ENCODE data around the gene PDLIM5.

PDLIM5 gene

DNA sequence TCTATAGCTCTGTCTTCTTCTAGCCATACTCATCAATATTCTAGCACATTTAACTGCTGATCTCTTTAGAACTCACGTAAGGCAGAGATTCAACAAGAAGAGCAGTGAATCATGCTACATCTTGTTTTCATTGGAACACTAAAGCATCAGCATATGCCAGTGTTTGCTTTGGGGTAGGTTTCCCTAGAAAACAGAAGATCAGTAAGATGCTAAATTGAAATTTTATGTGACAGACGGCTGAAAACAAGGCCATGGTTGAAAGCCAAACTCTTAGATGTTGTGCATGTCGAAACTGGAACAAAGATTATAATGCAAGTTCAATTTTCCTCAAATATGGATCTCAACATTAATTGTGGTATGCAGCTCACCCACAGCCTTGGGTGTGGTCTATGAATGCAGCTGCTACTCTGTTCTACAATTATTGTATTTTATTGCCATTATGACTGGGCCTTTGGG is 107.6 kb downstream of the PDLIM5 start:
- peak; percentile 6 for DNase-seq (ENCODE audit: low read depth)

DNA sequence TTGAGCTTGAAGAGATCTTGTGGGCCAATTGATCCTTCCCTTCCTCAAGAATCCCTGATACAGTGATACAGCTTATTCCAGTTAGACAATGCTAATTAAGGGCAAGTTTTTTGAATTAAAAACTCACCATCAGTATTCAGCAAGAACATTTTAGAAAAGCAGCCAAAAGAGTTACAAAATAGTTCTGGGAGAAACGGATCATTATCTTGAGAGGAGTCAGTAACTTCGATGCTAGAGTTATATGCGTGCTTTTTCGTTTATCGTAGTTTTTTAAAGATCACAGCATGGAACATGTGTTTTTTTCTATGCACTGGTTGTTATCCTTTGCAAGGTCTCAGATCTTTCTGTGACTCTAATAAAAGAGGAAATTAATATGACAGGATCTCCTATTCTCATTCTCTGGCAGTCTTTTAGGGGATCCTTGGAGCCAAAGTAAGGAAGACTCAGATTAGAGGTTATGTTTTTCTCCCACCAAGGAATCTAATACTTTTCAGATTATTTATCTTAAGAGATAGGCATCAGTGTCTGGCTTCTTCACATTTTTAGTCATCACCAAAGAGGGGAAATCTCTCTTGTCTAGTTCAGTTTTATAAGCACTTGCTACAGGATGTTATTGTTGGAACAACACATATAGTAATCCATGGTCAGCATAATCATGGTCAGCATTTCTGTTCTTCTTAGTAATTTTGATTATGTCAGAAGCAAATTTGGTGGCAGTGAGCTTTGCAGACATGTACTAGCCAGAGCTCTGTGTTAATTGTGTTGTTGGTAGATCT is 109.7 kb downstream of the PDLIM5 start:
- DNase-seq (ENCODE audit: low read depth): peak; percentile 80

DNA sequence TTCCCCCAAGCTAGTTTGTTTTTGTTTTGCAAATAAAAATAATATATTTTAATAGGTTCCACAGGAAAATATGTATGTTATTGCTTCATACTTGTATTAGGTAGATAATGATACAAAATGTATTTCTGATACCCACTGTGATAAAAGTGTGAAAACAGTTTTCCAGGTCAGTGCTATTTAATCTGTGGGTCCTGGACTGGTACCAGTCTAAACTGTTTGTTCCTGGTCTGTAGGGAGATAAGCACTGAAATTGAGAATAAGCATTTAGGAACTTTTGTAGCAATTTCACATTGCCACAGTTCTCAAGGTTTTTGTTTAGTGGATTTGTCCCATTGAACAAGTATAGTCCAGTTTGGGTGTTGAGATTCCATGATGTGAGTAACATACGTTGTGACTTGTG is 110.5 kb downstream of the PDLIM5 start:
- DNase-seq (ENCODE audit: low read depth): no peak

DNA sequence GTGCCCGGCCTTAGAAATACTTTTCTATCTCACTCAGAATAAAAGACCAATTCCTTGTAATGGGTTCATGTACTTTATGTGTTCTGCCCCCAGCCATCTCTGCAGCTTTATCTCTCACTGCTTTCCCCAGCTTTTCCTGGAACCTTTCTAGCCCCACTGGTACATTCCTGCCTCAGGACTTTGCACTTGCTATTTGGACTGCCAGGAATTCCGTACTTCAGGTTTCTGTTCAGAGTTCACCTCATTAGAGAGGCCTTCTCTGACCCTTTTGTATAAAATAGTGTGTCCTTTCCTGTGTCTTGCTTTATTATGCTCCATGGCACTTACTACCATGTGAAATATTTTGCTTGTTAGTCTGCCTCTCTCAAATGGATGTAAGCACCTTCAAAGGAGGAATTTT is 112.5 kb downstream of the PDLIM5 start:
- DNase-seq (ENCODE audit: low read depth): no peak

DNA sequence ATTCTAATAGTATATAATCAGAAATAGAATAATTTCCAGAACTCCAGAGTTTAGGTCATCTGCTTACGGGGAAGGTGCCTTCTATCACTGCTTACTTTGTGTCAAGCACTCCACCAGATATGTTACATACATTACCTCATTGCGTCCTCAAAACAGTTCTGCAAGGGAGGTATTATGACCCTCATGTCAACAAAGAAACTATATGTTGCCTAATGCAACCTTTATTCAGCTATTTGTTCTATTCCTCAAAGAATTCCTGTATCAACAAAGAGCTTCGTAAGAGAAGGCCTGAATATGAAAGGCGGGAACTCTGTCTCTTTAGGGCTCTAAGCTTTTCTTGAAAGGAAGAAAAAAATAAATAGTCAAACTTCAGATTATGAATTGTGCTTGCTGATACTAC is 114.7 kb downstream of the PDLIM5 start:
- no peak for DNase-seq (ENCODE audit: low read depth)

DNA sequence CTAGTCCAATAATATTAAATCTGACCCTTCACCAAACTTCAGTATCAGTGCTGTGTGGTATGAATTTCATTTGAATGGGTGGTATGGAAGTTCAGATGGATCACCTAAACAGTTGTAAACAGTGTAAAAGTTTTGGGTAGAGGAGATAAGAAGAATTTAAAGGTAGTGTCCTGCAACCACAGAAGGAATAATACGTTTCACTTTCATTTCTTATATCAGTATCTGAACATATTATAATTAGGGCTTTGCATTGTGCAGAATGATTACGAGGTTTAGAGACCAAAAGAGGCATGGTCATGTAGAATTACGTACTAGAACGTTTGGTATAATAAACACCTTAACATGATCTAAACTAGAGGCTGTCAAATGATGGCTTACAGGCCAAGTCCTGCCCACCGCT is 116.1 kb downstream of the PDLIM5 start:
- no peak for DNase-seq (ENCODE audit: low read depth)

DNA sequence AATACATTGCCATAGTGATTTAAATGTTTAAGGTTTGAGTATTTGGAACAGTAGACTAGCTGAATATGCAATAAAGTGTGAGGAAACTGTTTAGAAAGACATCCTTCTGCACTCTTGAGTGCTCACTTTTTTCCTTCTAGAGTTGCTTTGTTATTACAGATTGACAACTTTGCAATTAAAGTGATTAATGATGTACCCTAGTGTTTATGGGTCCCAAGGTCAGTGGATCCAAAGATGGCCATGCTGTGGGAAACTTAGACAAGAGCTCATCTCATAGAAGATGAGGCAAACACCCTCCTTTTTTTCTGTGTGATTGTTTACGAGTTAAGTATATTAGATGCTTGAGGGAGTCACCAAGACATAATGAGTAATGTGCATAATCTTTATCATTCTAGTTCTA is 118.8 kb downstream of the PDLIM5 start:
- DNase-seq (ENCODE audit: low read depth): peak; percentile 14

DNA sequence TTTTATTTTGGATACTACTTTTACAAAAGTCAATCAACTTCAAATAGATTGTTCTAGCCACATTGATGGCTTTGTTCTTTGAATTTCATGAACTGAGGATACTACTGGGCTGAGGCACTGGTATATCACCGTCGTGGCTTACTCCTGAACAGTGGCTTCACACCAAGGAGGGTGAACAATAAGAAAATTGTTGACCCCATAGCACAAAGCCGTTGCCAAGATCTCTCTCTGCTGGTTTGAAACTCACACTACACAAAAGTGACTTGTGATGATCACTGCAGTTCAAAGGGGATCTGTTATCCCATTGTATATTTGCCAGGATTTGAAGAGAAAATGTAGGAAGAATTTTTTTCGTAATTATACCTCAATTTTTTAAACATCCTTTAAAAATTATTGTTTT is 119.6 kb downstream of the PDLIM5 start:
- DNase-seq (ENCODE audit: low read depth): no peak

DNA sequence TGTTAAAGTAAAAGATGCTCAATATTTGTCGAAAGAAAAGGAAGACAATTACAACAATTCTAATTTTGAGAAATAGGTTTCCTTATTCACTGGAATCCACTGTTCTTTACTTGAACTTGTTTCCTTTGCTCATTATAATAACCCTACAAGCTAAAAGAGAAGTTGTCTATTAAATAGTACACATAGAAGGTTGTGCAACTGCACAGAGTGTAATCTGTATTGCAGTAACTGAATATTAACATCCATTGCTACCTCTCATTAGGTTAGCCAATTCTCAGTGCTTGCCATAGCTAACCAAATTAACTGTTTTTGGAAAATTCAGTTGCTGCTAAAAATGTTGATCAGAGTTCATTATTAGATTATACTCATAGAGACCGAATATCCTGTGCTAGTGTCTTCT is 120.0 kb downstream of the PDLIM5 start:
- DNase-seq (ENCODE audit: low read depth): no peak

DNA sequence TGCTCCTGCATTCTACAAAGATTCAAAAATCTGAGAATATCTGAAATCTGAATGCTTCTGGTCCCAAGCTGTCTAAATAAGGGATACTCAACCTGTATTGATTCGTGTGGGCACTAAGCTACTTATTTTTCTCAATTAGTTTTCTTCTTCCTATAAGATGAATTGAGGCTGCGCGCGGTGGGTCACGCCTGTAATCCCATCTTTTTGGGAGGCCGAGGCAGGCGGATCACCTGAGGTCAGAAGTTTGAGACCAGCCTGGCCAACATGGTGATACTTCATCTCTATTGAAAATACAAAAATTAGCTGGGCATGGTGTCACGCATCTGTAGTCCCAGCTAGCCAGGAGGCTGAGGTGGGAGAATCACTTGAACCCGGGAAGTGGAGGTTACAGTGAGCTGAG is 122.3 kb downstream of the PDLIM5 start:
- no peak for DNase-seq (ENCODE audit: low read depth)

DNA sequence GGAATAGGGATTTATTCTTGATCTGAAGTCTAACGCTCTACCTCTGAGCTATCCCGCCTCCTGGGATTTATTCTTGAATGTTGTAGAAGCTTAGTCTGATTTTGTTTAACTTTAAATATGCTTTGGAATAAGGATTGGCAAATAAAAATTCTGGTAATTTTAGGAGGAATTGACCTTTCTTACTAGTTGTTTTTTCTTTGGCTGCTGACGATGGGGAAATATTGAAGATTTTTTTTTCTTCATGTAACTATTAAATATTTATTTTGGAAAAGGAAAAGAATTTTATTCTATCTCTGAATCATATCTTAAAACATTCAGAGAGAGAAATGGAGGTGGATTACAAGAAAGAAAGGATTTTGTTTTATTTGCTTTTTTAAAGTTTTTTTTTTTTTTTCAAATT is 122.9 kb downstream of the PDLIM5 start:
- no peak for DNase-seq (ENCODE audit: low read depth)

DNA sequence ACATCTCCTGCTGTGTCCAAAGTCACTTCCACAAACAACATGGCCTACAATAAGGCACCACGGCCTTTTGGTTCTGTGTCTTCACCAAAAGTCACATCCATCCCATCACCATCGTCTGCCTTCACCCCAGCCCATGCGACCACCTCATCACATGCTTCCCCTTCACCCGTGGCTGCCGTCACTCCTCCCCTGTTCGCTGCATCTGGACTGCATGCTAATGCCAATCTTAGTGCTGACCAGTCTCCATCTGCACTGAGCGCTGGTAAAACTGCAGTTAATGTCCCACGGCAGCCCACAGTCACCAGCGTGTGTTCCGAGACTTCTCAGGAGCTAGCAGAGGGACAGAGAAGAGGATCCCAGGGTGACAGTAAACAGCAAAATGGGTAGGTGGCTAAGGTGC is 123.9 kb downstream of the PDLIM5 start:
- DNase-seq (ENCODE audit: low read depth): no peak

DNA sequence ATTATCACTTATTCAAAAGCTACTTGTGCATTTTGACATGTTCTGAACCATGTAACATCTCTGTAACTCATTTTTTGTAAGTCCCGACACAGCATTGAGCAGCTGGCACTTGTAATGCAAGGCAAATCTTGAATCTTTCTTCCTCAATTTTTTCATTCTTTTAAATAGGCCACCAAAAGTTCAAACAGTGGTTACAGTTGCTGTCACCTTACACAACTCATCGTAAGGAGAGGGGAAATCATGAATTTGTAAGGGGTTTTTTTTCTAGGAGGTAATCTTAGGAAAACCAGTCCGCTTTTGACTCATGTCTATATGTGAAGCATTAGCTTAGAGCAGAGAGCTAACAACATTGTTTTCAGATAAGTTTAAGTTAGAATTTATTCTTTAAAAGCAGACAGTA is 124.5 kb downstream of the PDLIM5 start:
- no peak for DNase-seq (ENCODE audit: low read depth)

DNA sequence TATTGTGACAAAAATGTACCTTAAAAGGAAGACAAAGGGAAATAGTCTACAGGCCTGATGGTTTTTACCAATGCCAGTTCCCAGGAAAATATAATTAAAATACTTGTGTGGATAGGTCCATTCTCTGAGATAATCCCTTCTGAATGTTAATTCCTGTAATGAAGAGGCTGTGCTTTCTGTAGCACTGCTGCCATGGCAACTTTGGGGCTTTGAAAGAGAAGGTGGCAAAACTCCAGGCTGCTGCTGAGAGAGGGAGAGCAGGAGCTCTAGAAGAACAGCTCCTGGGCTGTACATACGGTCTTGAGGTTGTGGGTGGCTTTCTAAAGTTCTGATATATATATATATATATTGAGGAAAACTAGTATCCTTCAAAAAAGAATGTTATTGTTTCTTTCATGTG is 125.4 kb downstream of the PDLIM5 start:
- no peak for DNase-seq (ENCODE audit: low read depth)

DNA sequence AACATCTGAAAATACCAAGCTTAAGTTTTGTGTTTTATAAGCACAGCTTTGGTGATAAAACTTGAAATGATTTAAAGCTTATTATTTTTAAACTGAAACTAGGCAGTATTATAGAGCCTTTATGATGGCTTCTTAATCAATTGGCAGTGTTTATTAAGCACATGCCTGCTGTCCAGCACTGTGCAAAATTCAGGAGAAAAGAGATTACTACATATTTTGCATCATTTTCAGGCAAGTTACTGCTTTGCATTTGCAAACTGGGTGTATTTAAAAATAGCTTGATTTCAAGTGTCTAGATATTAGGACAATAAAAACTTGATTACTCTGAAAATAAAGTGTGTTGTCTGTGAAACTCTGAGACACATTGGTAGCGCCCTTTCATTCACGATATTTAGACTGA is 126.5 kb downstream of the PDLIM5 start:
- DNase-seq (ENCODE audit: low read depth): no peak

DNA sequence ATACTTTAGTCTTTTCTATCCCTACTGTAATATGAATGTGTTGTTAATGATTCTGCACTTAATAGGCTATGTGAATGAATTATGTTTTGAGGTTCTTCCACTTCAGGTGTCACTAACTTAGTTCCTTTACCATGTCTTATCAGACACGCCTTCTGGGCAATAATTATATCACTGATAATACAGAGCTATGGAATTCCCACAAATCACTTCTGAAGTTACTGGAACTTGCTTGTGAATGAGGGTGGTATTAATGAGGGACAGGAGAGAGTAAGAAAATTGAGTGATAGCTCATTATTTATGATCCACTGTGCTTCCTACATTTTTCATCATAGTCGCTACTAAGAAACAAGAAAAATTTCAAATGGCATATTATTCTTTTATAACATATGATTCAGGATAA is 130.0 kb downstream of the PDLIM5 start:
- no peak for DNase-seq (ENCODE audit: low read depth)

DNA sequence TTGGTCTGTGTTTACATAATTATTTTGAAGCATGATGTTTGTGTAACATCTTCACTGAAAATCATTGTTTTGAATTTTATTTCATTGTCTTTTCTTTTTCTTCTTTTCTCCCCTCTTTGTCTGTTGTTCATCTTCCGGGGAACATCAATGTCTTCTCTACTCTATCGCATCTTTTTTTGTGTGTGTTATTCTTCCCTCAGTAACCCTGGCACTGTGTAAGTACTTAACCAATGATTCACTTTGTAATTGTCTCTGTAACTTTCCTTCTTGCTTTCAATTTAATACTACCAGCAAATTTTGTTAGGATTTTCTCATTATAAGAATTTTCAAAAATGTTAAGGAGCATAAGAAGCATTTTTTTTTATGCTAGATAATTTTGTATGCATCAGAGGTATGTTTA is 130.8 kb downstream of the PDLIM5 start:
- no peak for DNase-seq (ENCODE audit: low read depth)

DNA sequence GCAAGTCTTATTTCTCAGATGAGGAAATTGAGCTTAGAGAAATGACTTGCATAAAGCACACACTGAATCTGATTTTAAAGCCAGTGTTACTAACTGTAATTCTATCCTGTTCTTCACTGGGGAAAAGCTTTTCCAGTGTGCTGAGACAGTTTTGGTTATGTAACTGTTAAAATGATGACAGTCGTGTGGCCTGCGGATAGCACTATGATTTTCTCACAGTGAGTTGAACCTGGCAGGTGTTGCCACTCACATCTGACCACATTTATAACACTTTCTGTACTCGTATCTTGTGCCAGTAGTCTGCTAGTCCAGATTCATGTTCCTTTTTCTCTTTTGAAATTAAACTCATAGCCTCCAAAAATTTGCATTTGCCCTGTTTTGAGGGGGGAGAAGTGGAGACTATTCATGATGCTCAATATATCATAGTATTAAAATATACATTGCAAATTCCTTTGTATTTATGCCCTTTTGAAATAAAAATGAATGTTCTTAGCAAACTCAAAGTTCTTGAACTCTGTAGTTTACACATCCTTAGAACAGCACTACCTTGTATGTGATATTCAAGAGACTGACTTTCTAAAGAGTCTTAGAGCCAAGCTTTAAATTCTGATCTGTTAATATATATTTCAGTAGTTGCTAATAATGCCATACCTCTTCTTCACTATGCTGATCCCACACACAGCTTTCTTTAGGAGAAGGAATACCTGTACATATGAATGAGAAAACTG is 132.3 kb downstream of the PDLIM5 start:
- no peak for DNase-seq (ENCODE audit: low read depth)

DNA sequence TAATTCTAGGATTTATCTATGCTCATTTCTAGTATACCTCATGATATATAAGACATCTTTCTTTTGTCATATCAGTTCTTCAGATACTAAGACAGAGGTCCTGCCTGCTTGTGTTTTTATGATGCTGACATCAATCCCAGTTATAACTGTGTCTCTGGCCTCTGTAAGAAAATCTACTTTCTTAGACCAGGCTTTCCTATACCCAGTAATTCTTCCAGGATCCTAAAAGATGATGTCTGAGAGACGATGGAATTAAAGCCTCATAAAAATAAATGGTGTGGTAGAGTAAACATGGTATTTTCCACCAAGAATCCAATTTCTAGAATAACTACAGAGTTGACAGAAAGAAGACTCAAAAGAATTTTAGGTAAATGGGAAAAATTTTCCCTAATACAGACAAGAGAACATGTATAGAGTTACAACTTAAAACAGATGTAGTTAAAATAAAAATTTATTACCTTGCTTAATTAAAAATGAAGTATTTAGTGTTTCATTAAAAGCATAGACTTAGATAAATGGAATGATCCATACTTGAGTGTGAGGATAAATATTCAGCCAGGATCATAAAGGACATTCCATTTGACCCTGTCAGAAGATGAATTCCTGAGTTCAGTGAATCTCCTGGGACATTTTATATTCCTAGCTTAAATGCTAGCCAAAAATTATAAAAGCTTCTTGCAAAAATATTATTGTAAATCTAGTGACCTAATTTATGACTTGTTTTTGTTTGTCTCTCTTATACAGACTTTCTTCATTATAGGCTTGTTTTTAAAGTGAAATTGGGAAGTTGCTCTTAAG is 137.4 kb downstream of the PDLIM5 start:
- no peak for DNase-seq (ENCODE audit: low read depth)

DNA sequence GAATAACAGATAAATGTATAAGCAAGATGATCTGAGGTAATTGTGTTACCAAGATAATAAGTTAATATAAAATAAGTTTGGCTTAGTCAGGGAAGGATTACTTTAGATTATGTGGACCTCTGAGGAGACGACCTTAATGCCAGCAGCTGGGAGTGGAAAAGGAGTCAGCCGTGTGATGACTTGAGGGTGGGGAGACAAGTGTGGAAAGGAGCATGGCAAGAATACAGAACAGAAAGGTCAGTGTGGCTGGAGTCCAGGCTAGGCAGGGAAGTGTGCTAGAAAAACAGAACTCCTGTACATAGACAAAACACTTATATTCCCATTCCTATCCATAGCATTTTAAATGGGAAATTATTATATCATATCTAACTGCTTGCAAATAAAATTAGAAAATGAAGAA is 138.8 kb downstream of the PDLIM5 start:
- no peak for DNase-seq (ENCODE audit: low read depth)

DNA sequence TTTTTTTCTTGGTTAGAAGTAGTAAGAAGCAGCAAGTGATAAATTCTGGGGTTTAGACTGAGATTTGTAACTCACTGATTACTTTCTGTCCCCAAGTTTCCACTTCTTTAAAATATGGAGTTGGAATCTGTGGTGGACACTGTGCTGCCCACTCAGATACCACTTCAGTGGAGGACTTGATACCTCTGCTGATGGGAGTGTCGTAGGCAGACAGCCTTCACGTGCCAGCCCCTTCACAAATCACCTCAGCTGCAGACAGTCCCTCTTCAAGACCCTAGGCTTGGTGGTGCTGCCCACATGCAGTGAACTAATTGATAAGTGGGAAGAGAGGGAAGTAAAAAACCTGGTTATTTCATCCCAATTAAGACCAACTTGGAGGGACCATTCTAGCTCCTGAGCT is 139.5 kb downstream of the PDLIM5 start:
- no peak for DNase-seq (ENCODE audit: low read depth)

DNA sequence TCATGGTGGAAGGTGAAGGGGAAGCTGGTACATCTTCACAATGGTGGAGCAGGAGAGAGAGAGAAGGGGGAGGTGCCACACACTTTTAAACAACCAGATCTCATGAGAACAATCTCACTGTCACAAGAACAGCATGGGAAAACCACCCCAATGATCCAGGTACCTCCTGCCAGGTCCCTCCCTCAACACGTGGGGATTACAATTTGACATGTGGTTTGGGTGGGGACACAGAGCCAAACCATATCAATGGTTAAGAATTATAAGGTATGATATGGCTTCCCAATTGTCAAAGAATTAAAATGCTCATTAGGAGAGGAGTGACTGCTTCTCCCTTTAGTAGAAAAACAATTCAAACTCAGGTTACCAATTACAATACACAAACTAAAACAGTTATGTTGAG is 143.3 kb downstream of the PDLIM5 start:
- DNase-seq (ENCODE audit: low read depth): no peak

Measured in ELR (cell line).